K562 (cell line): ENCODE measurements around the gene S100A7A. TPM values are rescaled to one million over a fixed set of nuclear protein-coding genes. Genes with fewer than 3 reads are reported as not detected.

ENCODE experiments used
- CEBPG ChIP-seq, 3 experiments: fragments of 200-800 bp in 1 of 3; sonication (Bioruptor generic) in 1 of 3; sonication (generic) in 1 of 3; formaldehyde crosslinking in 1 of 3; IDR thresholded peaks in 2 of 3; conservative IDR thresholded peaks in 1 of 3; 2 replicates each; pipeline versions ENCODE4 v1.6.1 to v1.8.0; 2016 to 2022; ENCODE audit warnings: missing compliant biosample characterization in 2 of 3, missing genetic modification characterization in 2 of 3, mild to moderate bottlenecking in 1 of 3, missing genetic modification reagents in 1 of 3
- ETV1 ChIP-seq: fragments of 450-650 bp; conservative IDR thresholded peaks from 2 replicates; pipeline ENCODE4 v1.6.1; 2016; ENCODE audit warnings: missing genetic modification characterization, control low read depth, low read depth, missing compliant biosample characterization
- HMG20B ChIP-seq: fragments of 250-450 bp; sonication (Bioruptor Pico); IDR thresholded peaks from 2 replicates; pipeline ENCODE4 v1.5.0; 2021; ENCODE audit warnings: mild to moderate bottlenecking
- L3MBTL2 ChIP-seq: fragments of 450-650 bp; IDR thresholded peaks from 2 replicates; pipeline ENCODE4 v1.6.1; 2016; ENCODE audit warnings: mild to moderate bottlenecking, moderate library complexity
- NEUROD1 ChIP-seq: fragments of 150-350 bp; IDR thresholded peaks from 2 replicates; pipeline ENCODE4 v1.6.1; 2014; ENCODE audit warnings: borderline replicate concordance, low read length, low read depth; ENCODE audit not compliant: partially characterized antibody
- PCBP1 ChIP-seq: fragments of 200-400 bp; formaldehyde crosslinking; IDR thresholded peaks from 2 replicates; pipeline ENCODE4 v1.6.1; 2018; ENCODE audit warnings: mild to moderate bottlenecking, low read depth, low read length; ENCODE audit not compliant: poor library complexity, severe bottlenecking
- PCBP2 ChIP-seq: fragments of 200-400 bp; formaldehyde crosslinking; IDR thresholded peaks from 2 replicates; pipeline ENCODE4 v1.6.1; 2018; ENCODE audit warnings: low read length, low read depth, mild to moderate bottlenecking, moderate library complexity; ENCODE audit not compliant: poor library complexity, severe bottlenecking
- RBM17 ChIP-seq: fragments of 200-400 bp; formaldehyde crosslinking; IDR thresholded peaks from 2 replicates; pipeline ENCODE4 v1.6.1; 2017; ENCODE audit warnings: low read depth, mild to moderate bottlenecking, low read length, borderline replicate concordance
- RBM34 ChIP-seq: fragments of 200-400 bp; formaldehyde crosslinking; IDR thresholded peaks from 2 replicates; pipeline ENCODE4 v1.6.1; 2018; ENCODE audit warnings: low read length, borderline replicate concordance; ENCODE audit not compliant: insufficient read depth
- RFX1 ChIP-seq: fragments of 450-650 bp; IDR thresholded peaks from 2 replicates; pipeline ENCODE4 v1.6.1; 2016; ENCODE audit warnings: mild to moderate bottlenecking, moderate library complexity
- RFX5 ChIP-seq: IDR thresholded peaks from 2 replicates; pipeline ENCODE4 v1.6.1; 2011; ENCODE audit warnings: low read depth, mild to moderate bottlenecking, improper control_type of control experiment, low read length
- SMARCA4 ChIP-seq: fragments of 450-650 bp; IDR thresholded peaks from 2 replicates; pipeline ENCODE4 v1.6.1; 2016
- SMARCC2 ChIP-seq: fragments of 450-650 bp; IDR thresholded peaks from 2 replicates; pipeline ENCODE4 v1.6.1; 2017; ENCODE audit warnings: antibody characterized with exemption, moderate library complexity, mild to moderate bottlenecking, low read depth
- SPI1 ChIP-seq: IDR thresholded peaks from 2 replicates; pipeline ENCODE4 v1.6.1; 2011; ENCODE audit warnings: low read depth, low read length, control low read depth, borderline replicate concordance
- STAT5B ChIP-seq: fragments of 250-450 bp; sonication (Bioruptor Pico); IDR thresholded peaks from 2 replicates; pipeline ENCODE4 v1.8.0; 2021; ENCODE audit warnings: mild to moderate bottlenecking, inconsistent platforms
- TCFL5 ChIP-seq: fragments of 250-450 bp; sonication (Bioruptor Pico); conservative IDR thresholded peaks from 2 replicates; pipeline ENCODE4 v1.6.1; 2021; ENCODE audit warnings: mild to moderate bottlenecking, moderate library complexity, matching md5 sums
- ZBED1 ChIP-seq: IDR thresholded peaks from 2 replicates; pipeline ENCODE4 v1.6.1; 2014
- ZNF143 ChIP-seq: sonication (generic); formaldehyde crosslinking; IDR thresholded peaks from 2 replicates; pipeline ENCODE4 v1.9.0; 2022; ENCODE audit warnings: mild to moderate bottlenecking, missing genetic modification reagents
- ZNF75A ChIP-seq: fragments of 450-650 bp; formaldehyde crosslinking; IDR thresholded peaks from 2 replicates; pipeline ENCODE4 v1.4.0; 2020; ENCODE audit warnings: mild to moderate bottlenecking
- ZNF780A ChIP-seq: fragments of 250-450 bp; sonication (Bioruptor Pico); IDR thresholded peaks from 2 replicates; pipeline ENCODE4 v1.5.0; 2021; ENCODE audit warnings: mild to moderate bottlenecking
- polyA plus RNA-seq, 8 experiments: library from polyadenylated mRNA; depleted of rRNA in 4 of 8; stranded (reverse) in 5 of 8; unstranded in 3 of 8; fragments of >200 nt; fragmentation: Nextera tagmentation in 2 of 8; fragmentation: Illumina TruSeq in 1 of 8; extraction: Ambion mirVana in 2 of 8; extraction: Trizol in 1 of 8; gene quantifications; 2 replicates each; pipeline versions ENCODE4 v1.2.1 to v1.2.3, GENCODE V29; 2011 to 2014; ENCODE audit warnings: inconsistent platforms in 1 of 8, missing spikeins in 1 of 8
- total RNA-seq, 7 experiments: library from RNA; depleted of rRNA in 6 of 7; stranded (reverse); fragments of >200 nt in 6 of 7; fragmentation: Illumina TruSeq in 2 of 7; extraction: Trizol in 2 of 7; gene quantifications; 2 replicates each; pipeline versions ENCODE4 v1.2.1 to v1.2.3, GENCODE V29; 2011 to 2021; ENCODE audit warnings: low replicate concordance in 1 of 7
- TF ChIP-seq, protein P1 (sequence below): conservative IDR thresholded peaks from 2 replicates; pipeline ENCODE4 v1.6.1; 2011; ENCODE audit warnings: low read depth, mild to moderate bottlenecking, low read length; ENCODE audit not compliant: control insufficient read depth
- TF ChIP-seq, protein P2 (sequence below): fragments of 250-450 bp; sonication (Bioruptor Pico); IDR thresholded peaks from 2 replicates; pipeline ENCODE4 v1.8.0; 2021; ENCODE audit warnings: moderate library complexity, mild to moderate bottlenecking, inconsistent platforms
- TF ChIP-seq, protein P3 (sequence below): fragments of 450-650 bp; IDR thresholded peaks from 2 replicates; pipeline ENCODE4 v1.7.1; 2018; ENCODE audit warnings: mild to moderate bottlenecking, low read depth; ENCODE audit not compliant: partially characterized antibody

S100A7A gene
- total and polyA plus RNA-seq, 9 of the 15 experiments (the other 6 are each of a cell fraction or from before 2014, with no cell fraction given) = not detected

DNA sequence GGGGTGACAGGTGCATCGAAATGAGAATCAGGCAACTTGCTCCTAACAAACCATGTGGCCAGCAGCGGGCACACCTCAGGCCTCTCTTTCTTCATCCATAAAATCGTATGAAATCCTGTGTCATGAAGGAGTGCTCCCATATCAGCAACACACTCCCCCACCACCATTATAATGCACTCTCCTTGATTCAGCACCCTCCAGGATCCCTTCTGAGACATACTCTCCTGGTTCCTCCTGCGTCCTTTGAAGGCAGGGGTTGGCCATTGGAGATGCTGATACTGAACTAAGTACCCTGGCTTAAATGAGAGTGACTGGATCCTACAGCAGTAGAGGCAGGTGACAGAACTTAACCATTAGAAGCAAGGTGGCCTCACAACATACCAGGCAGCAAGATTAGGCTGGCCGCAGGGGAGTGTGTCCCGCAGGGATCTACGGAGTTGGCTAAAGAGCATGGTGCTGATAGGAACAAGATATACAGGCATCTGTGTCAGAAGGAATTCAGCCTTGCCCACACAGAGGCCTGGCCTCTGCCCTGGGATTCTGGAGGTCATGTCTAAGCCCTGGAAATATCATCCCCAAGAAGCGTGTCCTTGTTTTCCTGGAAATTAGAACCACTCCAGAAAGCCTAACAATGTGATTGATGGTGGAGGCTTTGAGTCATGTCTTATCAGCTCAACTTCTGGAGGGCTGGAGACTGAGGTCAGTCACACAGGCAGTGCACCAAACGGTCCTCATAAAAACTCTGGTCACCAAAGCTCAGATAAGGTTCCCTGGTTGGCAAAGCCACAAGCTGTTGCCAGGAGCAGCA, 16.8 kb downstream of the S100A7A start (continued):
- TF ChIP-seq RFX5 (no peak), RFX1 (peak; percentile 49), STAT5B (no peak), L3MBTL2 (peak; percentile 36; the same call in 1 of the 2 replicates), ETV1 (tag) (no peak), TCFL5 (no peak), SMARCC2 (peak; percentile 82), ZNF75A (CRISPR knock-in tag) (no peak), SPI1 (no peak), NEUROD1 (peak; percentile 24), ZNF780A (CRISPR knock-in tag) (no peak), HMG20B (CRISPR knock-in tag) (no peak), PCBP1 (no peak), PCBP2 (no peak), ZBED1 (0 out of 2 replicates have a peak, but pooled peaks have one; percentile 43), CEBPG (CRISPR knock-in tag; IDR thresholded peaks at IDR 0.05) (no peak), CEBPG (tag; conservative IDR thresholded peaks at IDR 0.05 in 1 of 2, IDR thresholded peaks at IDR 0.05 in 1 of 2) (no peak), RBM34 (no peak), ZNF143 (CRISPR knock-in tag) (no peak), SMARCA4 (peak; percentile 95), RBM17 (no peak)
- TF ChIP-seq, protein P1, sequence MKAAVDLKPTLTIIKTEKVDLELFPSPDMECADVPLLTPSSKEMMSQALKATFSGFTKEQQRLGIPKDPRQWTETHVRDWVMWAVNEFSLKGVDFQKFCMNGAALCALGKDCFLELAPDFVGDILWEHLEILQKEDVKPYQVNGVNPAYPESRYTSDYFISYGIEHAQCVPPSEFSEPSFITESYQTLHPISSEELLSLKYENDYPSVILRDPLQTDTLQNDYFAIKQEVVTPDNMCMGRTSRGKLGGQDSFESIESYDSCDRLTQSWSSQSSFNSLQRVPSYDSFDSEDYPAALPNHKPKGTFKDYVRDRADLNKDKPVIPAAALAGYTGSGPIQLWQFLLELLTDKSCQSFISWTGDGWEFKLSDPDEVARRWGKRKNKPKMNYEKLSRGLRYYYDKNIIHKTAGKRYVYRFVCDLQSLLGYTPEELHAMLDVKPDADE = no peak
- TF ChIP-seq, protein P2, sequence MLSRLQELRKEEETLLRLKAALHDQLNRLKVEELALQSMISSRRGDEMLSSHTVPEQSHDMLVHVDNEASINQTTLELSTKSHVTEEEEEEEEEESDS (CRISPR knock-in tag) = no peak
- TF ChIP-seq, protein P3, sequence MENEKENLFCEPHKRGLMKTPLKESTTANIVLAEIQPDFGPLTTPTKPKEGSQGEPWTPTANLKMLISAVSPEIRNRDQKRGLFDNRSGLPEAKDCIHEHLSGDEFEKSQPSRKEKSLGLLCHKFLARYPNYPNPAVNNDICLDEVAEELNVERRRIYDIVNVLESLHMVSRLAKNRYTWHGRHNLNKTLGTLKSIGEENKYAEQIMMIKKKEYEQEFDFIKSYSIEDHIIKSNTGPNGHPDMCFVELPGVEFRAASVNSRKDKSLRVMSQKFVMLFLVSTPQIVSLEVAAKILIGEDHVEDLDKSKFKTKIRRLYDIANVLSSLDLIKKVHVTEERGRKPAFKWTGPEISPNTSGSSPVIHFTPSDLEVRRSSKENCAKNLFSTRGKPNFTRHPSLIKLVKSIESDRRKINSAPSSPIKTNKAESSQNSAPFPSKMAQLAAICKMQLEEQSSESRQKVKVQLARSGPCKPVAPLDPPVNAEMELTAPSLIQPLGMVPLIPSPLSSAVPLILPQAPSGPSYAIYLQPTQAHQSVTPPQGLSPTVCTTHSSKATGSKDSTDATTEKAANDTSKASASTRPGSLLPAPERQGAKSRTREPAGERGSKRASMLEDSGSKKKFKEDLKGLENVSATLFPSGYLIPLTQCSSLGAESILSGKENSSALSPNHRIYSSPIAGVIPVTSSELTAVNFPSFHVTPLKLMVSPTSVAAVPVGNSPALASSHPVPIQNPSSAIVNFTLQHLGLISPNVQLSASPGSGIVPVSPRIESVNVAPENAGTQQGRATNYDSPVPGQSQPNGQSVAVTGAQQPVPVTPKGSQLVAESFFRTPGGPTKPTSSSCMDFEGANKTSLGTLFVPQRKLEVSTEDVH = no peak
